Heart right ventricle (tissue), 16 donors: ENCODE results near the gene MAPRE2. TPM values are rescaled to one million over a fixed set of nuclear protein-coding genes. Genes with fewer than 3 reads are reported as not detected.

Experiments
- ATAC-seq, 8 donors: fragments of 200-7000 bp; cut with Tn5 transposase; one replicate each; pipeline ENCODE4 v1.9.1; 2020; ENCODE audit warnings: mild to moderate bottlenecking in 8 of 8, moderate library complexity in 8 of 8, moderate number of reproducible peaks in 1 of 8
- DNase-seq, 2 donors: peaks; one replicate each; pipeline ENCODE4 v3.0.0-alpha.2; 2020
- H3K27ac ChIP-seq, 10 donors: fragments of 200-600 bp; sonication (generic) in 2 of 10; one replicate each; pipeline versions ENCODE4 v1.5.0 to v1.8.0; 2020 to 2022; ENCODE audit warnings: mild to moderate bottlenecking in 3 of 10
- H3K27me3 ChIP-seq, 7 donors: fragments of 200-600 bp; one replicate each; pipeline ENCODE4 v1.8.0; 2021 to 2022; ENCODE audit warnings: mild to moderate bottlenecking in 2 of 7
- H3K36me3 ChIP-seq, 9 donors: fragments of 200-600 bp; sonication (generic) in 1 of 9; one replicate each; pipeline versions ENCODE4 v1.5.0 to v1.8.0; 2020 to 2022; ENCODE audit warnings: mild to moderate bottlenecking in 2 of 9
- H3K4me1 ChIP-seq, 9 donors: fragments of 200-600 bp; sonication (generic) in 1 of 9; one replicate each; pipeline versions ENCODE4 v1.5.0 to v1.8.0; 2020 to 2022; ENCODE audit warnings: mild to moderate bottlenecking in 4 of 9
- H3K4me3 ChIP-seq, 10 donors: fragments of 200-600 bp; sonication (generic) in 2 of 10; one replicate each; pipeline versions ENCODE4 v1.5.0 to v1.8.0; 2020 to 2022; ENCODE audit warnings: mild to moderate bottlenecking in 7 of 10, moderate library complexity in 2 of 10
- H3K9me3 ChIP-seq, 11 donors: fragments of 200-600 bp in 10 of 11; sonication (generic) in 2 of 11; one replicate each; pipeline versions ENCODE4 v1.5.0 to v1.8.0; 2013 to 2022; ENCODE audit warnings: mild to moderate bottlenecking in 2 of 11, control low read depth in 1 of 11, moderate library complexity in 1 of 11
- WGBS, 2 donors: extraction: QIAGEN DNeasy Blood & Tissue Kit; methylation state at CpG; one replicate each; pipeline ENCODE4 v1.1.7; 2013; ENCODE audit warnings: inconsistent platforms in 1 of 2; 5-methylcytosine and 5-hydroxymethylcytosine counted together
- intact Hi-C, 10 donors: fragments of 100-400 bp; cut with DNase I; formaldehyde crosslinking; loops; one replicate each; pipeline versions ENCODE4 v1.11.1 to v1.14.2; 2022
- polyA plus RNA-seq, 2 donors: library from polyadenylated mRNA; stranded (reverse); fragments of 200-250 nt; gene quantifications; one replicate each; pipeline ENCODE4 v1.2.3, GENCODE V29; 2013
- total RNA-seq, 10 donors: library from RNA; stranded (reverse); fragmentation: NEBNext Ultra II Directional in 3 of 10; extraction: Animal tissue kit (Norgen Biotek cat#: 25700) in 3 of 10; gene quantifications; one replicate each; pipeline versions ENCODE4 v1.2.1 to v1.2.4, GENCODE V29; 2021 to 2023
- TF ChIP-seq, protein P1 (sequence below), 9 donors: fragments of 200-600 bp; sonication (generic) in 2 of 9; IDR thresholded peaks; one replicate each; pipeline versions ENCODE4 v1.5.0 to v1.8.0; 2021 to 2022; ENCODE audit warnings: antibody characterized with exemption in 9 of 9, mild to moderate bottlenecking in 5 of 9, moderate library complexity in 1 of 9
- donor health status: Arrhythmogenic right ventricular cardiomyopathy.
- donor health status: ischemic (EF 13 %, LVEDD 7.1; RV severe dilation, severe dysfunction).
- donor health status: healthy with polysubstance abuse.
- donor health status: DM: no; HTN: yes; CAD: no.
- donor health status: DM: no; HTN: no; CAD: no.
- donor health status: ischemic (EF 25% LVEDD 6.9; RV normal size, moderate dysfunction).
- donor health status: ischemic (EF 25% LVEDD 5.7; RV mildly dilated, moderate dysfunction).
- donor health status: healthy.
- donor health status: DM: yes; HTN: yes; CAD: no.
- donor health status: Ischemic cardiomyopathy.
- donor health status: ischemic (EF 35%, LVEDD 5.7; RV mildly dilated, moderate dysfunction).
- donor health status: nonischemic (EF 11% LVEDD 7.7; RV severe dilation, severe dysfunction).
- donor health status: DM: yes; HTN: yes; CAD: no.
- donor health status: PGD.
- donor health status: ischemic (EF 29% LVEDD 5.4; RV normal size, mild dysfunction).
- donor health status: nonischemic (EF 23%, LVEDD 6.1; RV moderate dilation, normal function).

The MAPRE2 gene
- total and polyA plus RNA-seq, 12 donors, result 31.7 to 211 (median 130) TPM

DNA sequence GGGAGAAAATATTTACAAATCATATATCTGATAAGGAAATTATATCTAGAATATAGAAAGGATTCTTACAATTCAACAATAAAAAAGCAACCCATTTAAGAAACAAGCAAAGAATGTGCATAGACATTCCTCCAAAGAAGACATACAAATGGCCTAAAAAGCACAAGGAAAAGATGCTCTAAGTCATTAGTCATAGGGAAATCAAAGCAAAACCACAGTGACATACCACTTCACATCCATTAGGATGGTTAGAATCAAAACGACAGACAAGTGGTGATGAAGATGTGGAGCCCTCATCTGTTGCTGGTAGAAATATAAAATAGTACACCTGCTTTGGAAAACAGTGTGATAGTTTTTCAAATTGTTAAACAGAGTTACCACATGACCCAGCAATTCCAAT is 48.2 kb downstream of the MAPRE2 start:
- intact Hi-C loops, result loop anchor here in 1 of 10 donors (5.0 kb wide), 1 partner anchor 48 kb away; no protein-coding TSS in a partner anchor
- Histone ChIP-seq H3K4me1 (peaks cover 7 to 79% (median 57%) of the 10 kb centered on the region in 9 donors), H3K27ac (peak overlapping the region in 8 of 10 donors; percentile 32 to 87 (median 56)), H3K4me3 (no peak overlapping the region), H3K9me3 (no peaks in the 10 kb centered on the region), H3K36me3 (peaks cover 0 to 7% (median 0%) of the 10 kb centered on the region in 9 donors), H3K27me3 (no peaks in the 10 kb centered on the region)
- DNase-seq (no peak), ATAC-seq (no peak)
- TF ChIP-seq, protein P1, sequence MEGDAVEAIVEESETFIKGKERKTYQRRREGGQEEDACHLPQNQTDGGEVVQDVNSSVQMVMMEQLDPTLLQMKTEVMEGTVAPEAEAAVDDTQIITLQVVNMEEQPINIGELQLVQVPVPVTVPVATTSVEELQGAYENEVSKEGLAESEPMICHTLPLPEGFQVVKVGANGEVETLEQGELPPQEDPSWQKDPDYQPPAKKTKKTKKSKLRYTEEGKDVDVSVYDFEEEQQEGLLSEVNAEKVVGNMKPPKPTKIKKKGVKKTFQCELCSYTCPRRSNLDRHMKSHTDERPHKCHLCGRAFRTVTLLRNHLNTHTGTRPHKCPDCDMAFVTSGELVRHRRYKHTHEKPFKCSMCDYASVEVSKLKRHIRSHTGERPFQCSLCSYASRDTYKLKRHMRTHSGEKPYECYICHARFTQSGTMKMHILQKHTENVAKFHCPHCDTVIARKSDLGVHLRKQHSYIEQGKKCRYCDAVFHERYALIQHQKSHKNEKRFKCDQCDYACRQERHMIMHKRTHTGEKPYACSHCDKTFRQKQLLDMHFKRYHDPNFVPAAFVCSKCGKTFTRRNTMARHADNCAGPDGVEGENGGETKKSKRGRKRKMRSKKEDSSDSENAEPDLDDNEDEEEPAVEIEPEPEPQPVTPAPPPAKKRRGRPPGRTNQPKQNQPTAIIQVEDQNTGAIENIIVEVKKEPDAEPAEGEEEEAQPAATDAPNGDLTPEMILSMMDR (IDR thresholded peaks at IDR 0.05), result no peak
- 53 to 54% methylated on average over 1 of the region's 1 CpG for WGBS, 2 donors

DNA sequence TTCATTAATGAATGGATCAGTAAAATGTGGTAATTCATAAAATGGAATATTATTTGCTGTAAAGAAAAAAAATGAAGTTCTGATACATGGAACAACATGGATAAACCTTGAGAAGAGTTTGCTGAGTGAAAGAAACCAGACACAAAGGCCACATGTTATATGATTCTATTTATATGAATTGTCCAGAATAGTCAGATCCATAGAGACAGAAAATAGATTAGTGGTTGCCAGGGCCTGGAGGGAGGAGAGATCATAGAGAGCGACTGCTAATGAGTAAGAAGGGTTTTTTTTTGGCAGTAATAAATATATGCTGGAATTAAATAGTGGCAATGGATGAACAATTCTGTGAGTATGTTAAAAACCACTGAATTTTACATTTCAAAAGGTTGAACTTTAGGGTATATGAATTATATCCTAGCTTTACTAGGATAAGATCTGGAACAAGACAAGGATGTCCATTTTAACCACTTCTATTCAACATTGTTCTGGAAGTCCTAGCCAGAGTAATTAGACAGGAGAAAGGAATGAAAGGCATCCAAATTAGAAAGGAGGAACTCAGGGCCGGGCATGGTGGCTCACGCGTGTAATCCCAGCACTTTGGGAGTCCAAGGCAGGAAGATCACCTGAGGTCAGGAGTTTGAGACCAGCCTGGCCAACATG is 48.8 kb downstream of the MAPRE2 start:
- TF ChIP-seq, protein P1 (IDR thresholded peaks at IDR 0.05), result no peak
- Histone ChIP-seq H3K4me3 (no peak overlapping the region), H3K4me1 (peaks cover under 1 to 76% (median 50%) of the 10 kb centered on the region in 9 donors), H3K9me3 (no peaks in the 10 kb centered on the region), H3K27me3 (no peaks in the 10 kb centered on the region), H3K36me3 (peaks cover 0 to 7% (median 0%) of the 10 kb centered on the region in 9 donors), H3K27ac (peak overlapping the region in 8 of 10 donors; percentile 17 to 87 (median 64))
- ATAC-seq (peak in 2 of 8 donors; percentile 25 to 61), DNase-seq (no peak)
- WGBS, 2 donors, result 39 to 70% methylated on average over 4 of the region's 4 CpGs
- intact Hi-C loops, result loop anchor here in 3 of 10 donors (5.0 kb wide), 3 partner anchors 47 to 52 kb away; partner anchors contain the start of gene MAPRE2 (in 1 of the 3)

DNA sequence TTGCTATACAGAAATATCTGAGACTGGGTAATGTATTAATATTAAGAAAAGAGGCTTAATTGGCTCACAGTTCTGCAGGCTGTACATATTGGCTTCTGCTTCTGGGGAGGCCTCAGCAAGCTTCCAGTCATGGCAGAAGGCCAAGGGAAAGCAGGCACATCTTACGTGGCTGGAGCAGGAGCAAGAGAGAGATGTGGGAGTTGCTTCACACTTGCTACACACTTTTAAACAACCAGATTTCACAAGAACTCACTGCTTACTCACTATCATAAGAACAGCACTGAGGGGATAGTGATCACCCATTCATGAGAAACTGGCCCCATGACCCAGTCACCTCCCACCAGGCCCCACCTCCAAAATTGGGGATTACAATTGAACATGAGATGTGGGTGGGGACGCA is 50.6 kb downstream of the MAPRE2 start:
- ATAC-seq, result peak in 2 of 8 donors; percentile 50 to 59
- H3K9me3 ChIP-seq, result no peaks in the 10 kb centered on the region
- H3K4me1 ChIP-seq, result peaks cover 0 to 66% (median 38%) of the 10 kb centered on the region in 9 donors
- WGBS, 2 donors, result 71 to 84% methylated on average over 2 of the region's 2 CpGs
- peaks cover 0 to 7% (median 0%) of the 10 kb centered on the region in 9 donors for H3K36me3 ChIP-seq
- TF ChIP-seq, protein P1 (IDR thresholded peaks at IDR 0.05), result no peak
- intact Hi-C loops, result loop anchor here in 2 of 10 donors (5.0 kb wide), 2 partner anchors 50 kb away; partner anchors contain the start of gene MAPRE2 (in 1 of the 2)
- H3K27ac ChIP-seq, result peak overlapping the region in 1 of 10 donors; percentile 73
- DNase-seq, result no peak
- no peak overlapping the region for H3K4me3 ChIP-seq
- H3K27me3 ChIP-seq, result no peaks in the 10 kb centered on the region

DNA sequence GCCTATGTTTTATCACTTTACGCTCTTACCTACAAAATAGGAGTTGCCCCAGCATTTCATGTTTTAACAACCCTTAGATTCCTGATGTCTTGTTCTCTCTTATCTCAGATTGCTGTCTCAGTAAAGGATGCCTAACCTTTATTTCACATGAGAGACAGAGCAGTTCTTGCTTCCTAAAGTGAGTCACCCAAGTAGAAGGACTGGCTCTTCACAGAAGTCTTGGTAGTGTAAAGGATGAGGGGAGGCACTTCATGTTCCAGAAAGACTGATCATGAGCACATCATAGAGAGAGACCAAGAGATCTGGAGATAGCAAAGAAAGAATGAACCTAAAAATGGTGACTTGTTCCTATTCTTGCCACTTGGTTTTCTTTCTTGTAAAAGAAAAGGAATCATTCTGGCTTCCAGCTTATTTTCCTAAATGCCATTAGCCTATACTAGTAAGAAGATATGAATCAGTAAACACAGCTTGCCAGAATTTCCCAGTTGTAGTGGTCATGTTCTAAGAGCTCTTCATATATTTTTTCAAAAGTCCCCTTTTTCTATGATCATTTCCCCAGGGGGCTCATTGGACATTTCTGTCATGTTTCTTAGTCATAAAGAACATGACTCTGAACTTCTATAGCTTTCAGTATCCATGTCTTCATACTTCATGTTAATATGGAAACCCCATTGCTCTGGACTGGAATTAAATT is 54.9 kb downstream of the MAPRE2 start:
- peak overlapping the region in 1 of 10 donors; percentile 6 for H3K27ac ChIP-seq
- TF ChIP-seq, protein P1 (IDR thresholded peaks at IDR 0.05), result no peak
- no peaks in the 10 kb centered on the region for H3K27me3 ChIP-seq
- intact Hi-C loops, result no loop called here
- peaks cover 0 to 45% (median 6%) of the 10 kb centered on the region in 9 donors for H3K36me3 ChIP-seq
- peaks cover 0 to 30% (median 8%) of the 10 kb centered on the region in 9 donors for H3K4me1 ChIP-seq
- no peak for DNase-seq
- H3K9me3 ChIP-seq, result no peaks in the 10 kb centered on the region
- ATAC-seq, result no peak
- no peak overlapping the region for H3K4me3 ChIP-seq
- WGBS, 2 donors, result 97 to 100% methylated on average over 1 of the region's 1 CpG
